ENCODE data around the gene MCL1.

MCL1 gene

GRCh38 chr1:150555198-150555970, 24.0 kb downstream of the MCL1 start:
- no peak for DNase-seq

- no peak for DNase-seq
Observed at GRCh38 chr1:150554086-150554452, 25.3 kb downstream of the MCL1 start.

DNA sequence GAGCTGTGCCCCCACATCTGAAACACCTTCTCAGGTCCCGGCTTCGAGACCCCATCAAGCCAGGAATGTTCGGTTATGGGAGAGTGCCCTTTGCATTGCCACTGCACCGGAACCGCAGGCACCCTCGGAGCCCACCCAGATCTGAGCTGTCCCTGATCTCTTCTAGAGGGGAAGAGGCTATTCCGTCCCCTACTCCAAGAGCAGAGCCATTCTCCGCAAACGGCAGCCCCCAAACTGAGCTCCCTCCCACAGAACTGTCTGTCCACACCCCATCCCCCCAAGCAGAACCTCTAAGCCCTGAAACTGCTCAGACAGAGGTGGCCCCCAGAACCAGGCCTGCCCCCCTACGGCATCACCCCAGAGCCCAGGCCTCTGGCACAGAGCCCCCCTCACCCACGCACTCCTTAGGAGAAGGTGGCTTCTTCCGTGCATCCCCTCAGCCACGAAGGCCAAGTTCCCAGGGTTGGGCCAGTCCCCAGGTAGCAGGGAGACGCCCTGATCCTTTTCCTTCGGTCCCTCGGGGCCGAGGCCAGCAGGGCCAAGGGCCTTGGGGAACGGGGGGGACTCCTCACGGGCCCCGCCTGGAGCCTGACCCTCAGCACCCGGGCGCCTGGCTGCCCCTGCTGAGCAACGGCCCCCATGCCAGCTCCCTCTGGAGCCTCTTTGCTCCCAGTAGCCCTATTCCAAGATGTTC, 25.9 kb downstream of the MCL1 start:
- no peak for DNase-seq

GRCh38 chr1:150552911-150553289, 26.5 kb downstream of the MCL1 start:
- no peak for DNase-seq

GRCh38 chr1:150552128-150552910, 27.1 kb downstream of the MCL1 start:
- no peak for DNase-seq

GRCh38 chr1:150551784-150552127, 27.7 kb downstream of the MCL1 start:
- no peak for DNase-seq

DNA sequence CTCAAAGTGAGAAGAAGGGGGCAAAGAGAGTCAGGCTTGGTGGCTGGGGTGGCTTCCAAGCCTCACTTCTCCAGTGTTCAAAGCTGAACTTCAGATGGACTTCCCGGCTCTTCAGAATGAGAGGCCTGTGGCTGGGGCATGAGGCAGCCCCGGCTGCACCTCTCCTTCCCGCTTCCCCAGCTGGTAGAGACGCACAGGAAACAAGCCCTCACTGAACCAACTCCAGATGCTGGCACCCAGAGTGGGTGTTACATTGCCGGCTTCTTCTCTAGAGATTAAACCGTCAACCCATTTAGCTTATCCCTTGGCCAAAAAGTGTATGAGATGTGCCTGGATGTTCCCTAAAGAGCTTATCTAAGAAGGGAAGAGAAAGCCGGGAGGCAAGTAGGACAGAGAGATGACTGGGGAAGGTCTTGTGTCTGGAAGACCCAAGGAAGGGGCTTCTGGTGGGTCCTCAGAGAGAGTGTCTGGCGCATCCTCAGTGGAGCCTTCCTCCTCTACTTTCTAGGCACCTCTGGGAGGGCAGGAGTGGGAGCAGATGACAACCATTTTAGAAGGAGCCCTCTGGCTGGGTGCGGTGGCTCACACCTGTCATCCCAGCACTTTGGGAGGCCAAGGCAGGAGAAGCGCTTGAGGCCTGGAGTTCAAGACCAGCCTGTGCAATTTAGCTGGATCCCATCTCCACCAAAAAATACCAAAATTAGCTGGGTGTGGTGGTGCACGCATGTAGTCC, 28.2 kb downstream of the MCL1 start:
- DNase-seq = no peak

DNA sequence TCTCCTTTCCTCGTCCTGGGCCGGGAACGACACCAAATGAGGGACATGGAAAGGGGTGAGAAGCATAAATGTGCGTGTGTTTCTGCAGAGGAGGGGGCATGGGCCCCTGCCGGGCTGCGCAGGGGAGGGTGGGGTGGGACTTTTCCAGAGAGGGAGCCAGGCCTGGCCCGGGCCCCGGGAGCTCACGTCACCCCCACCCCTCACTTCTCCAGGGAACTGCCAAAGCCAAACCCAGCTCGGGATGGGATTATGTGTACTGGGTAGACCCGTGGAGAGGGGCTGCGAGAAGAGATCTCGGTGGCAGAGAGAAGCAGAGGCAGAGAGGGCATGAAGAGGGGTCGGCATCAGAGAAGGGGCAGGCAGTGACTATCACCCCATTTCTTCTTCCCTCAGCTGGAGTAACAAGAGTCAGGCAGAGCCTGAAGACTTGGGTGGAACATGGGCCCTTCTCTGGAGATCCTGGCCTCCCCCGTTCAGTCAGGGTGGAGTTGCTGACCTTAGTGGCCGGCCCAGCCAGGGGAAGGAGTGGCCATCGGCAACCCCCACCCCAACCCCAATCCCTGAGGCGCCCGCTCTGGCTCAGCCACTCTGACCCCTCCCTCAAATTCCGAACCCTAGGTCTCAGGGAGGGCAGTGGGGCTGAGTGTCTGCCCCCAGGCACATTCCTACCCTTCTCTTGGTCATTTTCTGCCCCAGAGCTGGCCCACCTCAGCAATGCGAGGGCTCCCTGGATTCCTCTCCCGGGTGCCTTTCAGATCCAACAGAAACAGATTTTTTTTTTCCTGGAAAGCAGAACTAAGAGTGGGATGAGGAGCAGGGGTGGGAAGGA, 29.0 kb downstream of the MCL1 start:
- DNase-seq = no peak

GRCh38 chr1:150549496-150550221, 29.8 kb downstream of the MCL1 start:
- no peak for DNase-seq

GRCh38 chr1:150548632-150549495, 30.5 kb downstream of the MCL1 start, which contains the start of gene ADAMTSL4:
TSS of gene ADAMTSL4 (plus strand) at chr1:150549408. CDS start at chr1:150552289, 2,881 bp downstream.
- DNase-seq = peak; percentile 38

- DNase-seq = no peak
Observed at GRCh38 chr1:150548324-150548631, 31.1 kb downstream of the MCL1 start.

DNA sequence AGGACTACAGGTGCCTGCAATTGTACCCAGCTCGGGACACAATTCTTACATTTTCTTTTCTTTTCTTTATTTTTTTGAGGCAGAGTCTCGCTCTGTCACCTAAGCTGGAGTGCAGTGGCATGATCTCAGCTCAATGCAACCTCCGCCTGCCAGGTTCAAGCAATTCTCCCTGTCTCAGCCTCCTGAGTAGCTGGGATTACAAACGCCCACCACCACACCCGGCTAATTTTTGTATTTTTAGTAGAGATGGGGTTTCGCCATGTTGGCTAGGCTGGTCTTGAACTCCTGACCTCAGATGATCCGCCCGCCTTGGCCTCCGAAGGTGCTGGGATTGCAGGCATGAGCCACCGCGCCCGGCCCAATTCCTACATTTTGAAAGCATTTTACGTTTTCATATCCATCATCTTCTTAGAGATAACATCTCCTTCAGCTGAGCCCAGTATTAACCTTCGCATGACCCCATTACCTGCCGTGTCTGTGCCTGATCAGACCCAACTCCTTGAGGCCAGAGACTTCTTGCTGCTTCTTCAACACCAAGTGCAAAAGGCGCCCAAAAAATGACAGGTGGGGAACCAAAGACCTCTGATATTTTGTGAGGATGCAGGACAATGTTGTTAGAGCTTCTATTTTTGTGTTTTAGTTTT, 33.0 kb downstream of the MCL1 start:
- DNase-seq = no peak

DNA sequence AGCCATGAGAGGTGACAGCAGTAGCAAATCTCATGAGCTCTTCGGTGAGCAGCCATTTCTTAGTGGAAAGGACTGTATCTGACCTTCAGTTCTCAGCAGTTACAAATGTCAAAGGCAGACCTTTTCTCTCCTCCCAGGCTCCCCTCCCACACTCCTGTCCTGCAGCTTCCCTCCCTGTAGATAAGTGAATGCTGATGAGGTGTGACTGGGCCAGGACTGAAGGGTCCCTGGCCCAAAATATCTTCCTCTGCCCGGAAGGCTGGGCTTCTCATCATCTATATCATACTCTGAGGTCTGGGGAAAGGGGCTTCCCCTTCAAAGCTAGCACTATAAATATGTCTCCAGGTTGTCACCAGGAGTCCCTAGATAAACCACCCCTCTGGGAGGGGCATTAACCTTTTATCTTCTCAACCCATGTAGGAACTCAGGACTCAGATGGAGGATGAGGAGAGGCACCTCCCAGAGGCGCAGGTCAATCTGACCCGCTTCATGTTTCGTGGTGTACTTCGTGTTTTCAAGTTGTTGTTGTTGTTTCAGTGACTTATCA, 33.9 kb downstream of the MCL1 start:
- DNase-seq = no peak

GRCh38 chr1:150544204-150544603, 35.2 kb downstream of the MCL1 start:
- no peak for DNase-seq

GRCh38 chr1:150543500-150544143, 35.8 kb downstream of the MCL1 start:
- DNase-seq = no peak

DNA sequence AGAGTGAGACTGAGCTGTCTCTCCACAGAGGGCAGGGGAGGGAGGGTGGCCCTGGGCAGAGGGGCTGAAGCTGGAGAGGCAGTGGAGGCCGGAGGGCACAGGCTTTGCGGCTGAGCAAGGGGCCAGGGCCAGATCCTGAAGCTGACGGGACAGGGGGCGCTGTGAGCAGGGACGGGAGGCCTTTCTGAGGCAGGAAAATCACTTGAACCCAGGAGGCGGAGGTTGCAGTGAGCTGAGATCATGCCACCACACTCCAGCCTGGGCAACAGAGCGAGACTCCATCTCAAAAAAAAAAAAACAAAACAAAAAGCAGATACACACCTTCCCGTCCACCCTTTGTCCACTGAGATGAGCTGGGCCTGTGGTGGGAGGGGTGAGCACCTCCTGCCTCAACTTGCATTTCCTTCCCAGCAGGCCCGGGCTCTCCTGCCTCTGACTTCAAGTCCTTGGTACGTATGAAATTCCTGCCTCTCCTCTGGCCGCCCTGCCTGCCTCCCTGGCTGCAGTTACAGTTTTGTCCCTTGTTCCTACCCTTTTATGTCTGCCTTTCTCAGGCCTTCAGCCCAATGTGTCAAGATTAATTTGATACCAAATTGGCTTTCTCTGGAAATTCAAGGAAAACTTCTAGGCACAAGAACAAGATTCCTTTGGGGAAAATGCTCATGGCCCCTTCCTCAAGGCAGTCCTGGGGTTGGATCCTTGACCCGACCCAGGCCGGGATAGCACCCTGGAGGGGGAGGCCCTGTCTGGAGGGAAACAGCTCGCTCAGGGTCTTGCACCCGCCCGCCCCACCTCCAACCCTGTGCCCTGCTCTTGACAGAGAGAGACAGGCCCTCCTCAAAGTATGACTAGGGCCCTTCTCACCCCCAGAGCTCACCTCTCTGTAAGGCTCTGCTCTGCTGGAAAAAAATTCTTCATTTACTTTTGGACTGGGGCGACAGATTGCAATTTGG, 41.4 kb downstream of the MCL1 start:
- DNase-seq = no peak

- no peak for DNase-seq
Observed at GRCh38 chr1:150536836-150537731, 42.3 kb downstream of the MCL1 start.
